Inferior parietal cortex (tissue), 1 donor: ENCODE data around the gene NEUROG3.

Source experiments
- DNase-seq: peaks from one replicate; pipeline ENCODE4 v3.0.0-alpha.2; 2016; ENCODE audit errors: extremely low spot score

Gene NEUROG3

GRCh38 chr10:69573056-69573806 is at the start of gene NEUROG3:
NEUROG3 (minus strand) TSS chr10:69573422; CDS start chr10:69573043, 379 bp downstream.
- no peak for DNase-seq

- DNase-seq = no peak
Observed at GRCh38 chr10:69620625-69621024, 47.4 kb upstream of the NEUROG3 start.

- DNase-seq = no peak
Observed at GRCh38 chr10:69619626-69620025, 46.4 kb upstream of the NEUROG3 start.

- DNase-seq = no peak
Observed at GRCh38 chr10:69618746-69619145, 45.5 kb upstream of the NEUROG3 start.

- no peak for DNase-seq
Observed at GRCh38 chr10:69616358-69616757, 43.1 kb upstream of the NEUROG3 start.

- no peak for DNase-seq
Observed at GRCh38 chr10:69614130-69614529, 40.9 kb upstream of the NEUROG3 start.

- DNase-seq = no peak
Observed at GRCh38 chr10:69612760-69613159, 39.5 kb upstream of the NEUROG3 start.

GRCh38 chr10:69609077-69609476 is 35.9 kb upstream of the NEUROG3 start:
- DNase-seq = no peak

GRCh38 chr10:69600761-69601330 is 27.6 kb upstream of the NEUROG3 start:
- no peak for DNase-seq

- DNase-seq = no peak
Observed at GRCh38 chr10:69588358-69588757, 15.1 kb upstream of the NEUROG3 start.

- DNase-seq = no peak
Observed at GRCh38 chr10:69584624-69585023, 11.4 kb upstream of the NEUROG3 start.

- no peak for DNase-seq
Observed at GRCh38 chr10:69583106-69583505, 9.9 kb upstream of the NEUROG3 start.

GRCh38 chr10:69580435-69580834 is 7.2 kb upstream of the NEUROG3 start:
- DNase-seq = no peak

- DNase-seq = no peak
Observed at GRCh38 chr10:69579464-69580060, 6.3 kb upstream of the NEUROG3 start.

GRCh38 chr10:69578508-69578991 is 5.3 kb upstream of the NEUROG3 start:
- DNase-seq = no peak

GRCh38 chr10:69577268-69578232 is 4.3 kb upstream of the NEUROG3 start:
- DNase-seq = no peak

- no peak for DNase-seq
Observed at GRCh38 chr10:69576334-69577011, 3.3 kb upstream of the NEUROG3 start.

GRCh38 chr10:69575164-69575722 is 2.0 kb upstream of the NEUROG3 start:
- DNase-seq = no peak

GRCh38 chr10:69574571-69574978 is 1.4 kb upstream of the NEUROG3 start:
- DNase-seq = no peak

- no peak for DNase-seq
Observed at GRCh38 chr10:69572159-69573055, 815 bp downstream of the NEUROG3 start.
